GM12874 (cell line): ENCODE results near the gene GPRIN3.

ENCODE experiments used
- CTCF ChIP-seq: IDR thresholded peaks from 2 replicates; pipeline ENCODE4 v1.5.1; 2011; ENCODE audit warnings: low read depth, mild to moderate bottlenecking, control low read depth, low read length, moderate library complexity; ENCODE audit not compliant: insufficient read depth

Gene GPRIN3

GRCh38 chr4:89249716-89250361 is 57.8 kb downstream of the GPRIN3 start:
- TF ChIP-seq CTCF: no peak

- TF ChIP-seq CTCF: no peak
These were observed 58.3 kb downstream of the GPRIN3 start for GRCh38 chr4:89249313-89249712.

- TF ChIP-seq CTCF: no peak
These were observed 58.7 kb downstream of the GPRIN3 start for GRCh38 chr4:89248879-89249281.

GRCh38 chr4:89247951-89248350 is 59.6 kb downstream of the GPRIN3 start:
- TF ChIP-seq CTCF: no peak

GRCh38 chr4:89245459-89245858 is 62.1 kb downstream of the GPRIN3 start:
- TF ChIP-seq CTCF: no peak

- TF ChIP-seq CTCF: no peak
These were observed 63.8 kb downstream of the GPRIN3 start for GRCh38 chr4:89243733-89244252.

GRCh38 chr4:89242864-89243732 is 64.5 kb downstream of the GPRIN3 start:
- no peak for TF ChIP-seq CTCF
